Common myeloid progenitor, CD34-positive (primary cell): ENCODE data around the gene MSANTD3.
"Not testable (repeated sequence)": the region's sequence is repeated elsewhere in the genome, so short reads cannot be mapped to it uniquely, and the experiment has no call there.

Experiments
- CTCF ChIA-PET: fragments of 350-600 bp; sonication (Branson Sonifier 250); formaldehyde crosslinking; loops from one replicate; lab custom pipeline; 2021; ENCODE audit warnings: antibody characterized with exemption; lab: Charles Lee
- POLR2A ChIA-PET: fragments of 350-600 bp; sonication (Branson Sonifier 250); formaldehyde crosslinking; loops from one replicate; lab custom pipeline; 2021; ENCODE audit warnings: antibody characterized with exemption; lab: Charles Lee
- DNase-seq, 3 donors: peaks; one replicate each; pipeline versions ENCODE4 v3.0.0 to v3.0.0-alpha.2; 2013
- H3K27ac ChIP-seq, 2 experiments: 1 replicate in 1 of 2; 2 replicates in 1 of 2; pipeline ENCODE4 v1.7.0; 2013; ENCODE audit warnings: inconsistent platforms in 2 of 2, low read length in 2 of 2, mild to moderate bottlenecking in 2 of 2, low read depth in 1 of 2, moderate library complexity in 1 of 2; ENCODE audit not compliant: severe bottlenecking in 2 of 2, insufficient read depth in 1 of 2, poor library complexity in 1 of 2
- H3K27me3 ChIP-seq, 5 experiments: replicated peaks in 2 of 5; 1 replicate in 3 of 5; 2 replicates in 2 of 5; pipeline versions ENCODE4 v1.6.1 to v1.7.0; 2013; ENCODE audit warnings: low read length in 4 of 5, mild to moderate bottlenecking in 2 of 5, moderate library complexity in 2 of 5, inconsistent platforms in 1 of 5; ENCODE audit not compliant: insufficient read depth in 5 of 5, control insufficient read depth in 4 of 5
- H3K36me3 ChIP-seq, 4 experiments: 1 replicate in 2 of 4; 2 replicates in 2 of 4; pipeline versions ENCODE4 v1.6.1 to v1.7.0; 2013; ENCODE audit warnings: low read length in 3 of 4, control low read depth in 1 of 4, mild to moderate bottlenecking in 1 of 4; ENCODE audit not compliant: control insufficient read depth in 4 of 4, insufficient read depth in 4 of 4
- H3K4me1 ChIP-seq, 4 experiments: 1 replicate in 3 of 4; 2 replicates in 1 of 4; pipeline versions ENCODE4 v1.6.1 to v1.7.1; 2013; ENCODE audit warnings: low read length in 3 of 4, mild to moderate bottlenecking in 3 of 4, control low read depth in 1 of 4, inconsistent platforms in 1 of 4, moderate library complexity in 1 of 4; ENCODE audit not compliant: control insufficient read depth in 4 of 4, insufficient read depth in 4 of 4; ENCODE audit errors: control extremely low read depth in 1 of 4
- H3K4me3 ChIP-seq, 7 experiments: 1 replicate in 4 of 7; 2 replicates in 3 of 7; pipeline versions ENCODE4 v1.5.1 to v1.7.0; 2013; ENCODE audit warnings: mild to moderate bottlenecking in 7 of 7, low read length in 6 of 7, moderate library complexity in 6 of 7, inconsistent platforms in 2 of 7, low read depth in 2 of 7, control low read depth in 1 of 7; ENCODE audit not compliant: insufficient read depth in 4 of 7, control insufficient read depth in 1 of 7; ENCODE audit errors: extremely low read depth in 1 of 7
- H3K9me3 ChIP-seq, 5 experiments: 1 replicate in 4 of 5; 2 replicates in 1 of 5; pipeline versions ENCODE4 v1.6.1 to v1.7.1; 2013; ENCODE audit warnings: low read length in 4 of 5, mild to moderate bottlenecking in 2 of 5, inconsistent platforms in 1 of 5, low read depth in 1 of 5, moderate library complexity in 1 of 5; ENCODE audit not compliant: control insufficient read depth in 4 of 5, insufficient read depth in 2 of 5; ENCODE audit errors: control extremely low read depth in 1 of 5
- whole genome bisulfite sequencing: methylation state at CpG from one replicate; pipeline ENCODE4 v1.1.5; 2013; ENCODE audit not compliant: insufficient coverage; 5-methylcytosine and 5-hydroxymethylcytosine counted together

MSANTD3 gene

DNA sequence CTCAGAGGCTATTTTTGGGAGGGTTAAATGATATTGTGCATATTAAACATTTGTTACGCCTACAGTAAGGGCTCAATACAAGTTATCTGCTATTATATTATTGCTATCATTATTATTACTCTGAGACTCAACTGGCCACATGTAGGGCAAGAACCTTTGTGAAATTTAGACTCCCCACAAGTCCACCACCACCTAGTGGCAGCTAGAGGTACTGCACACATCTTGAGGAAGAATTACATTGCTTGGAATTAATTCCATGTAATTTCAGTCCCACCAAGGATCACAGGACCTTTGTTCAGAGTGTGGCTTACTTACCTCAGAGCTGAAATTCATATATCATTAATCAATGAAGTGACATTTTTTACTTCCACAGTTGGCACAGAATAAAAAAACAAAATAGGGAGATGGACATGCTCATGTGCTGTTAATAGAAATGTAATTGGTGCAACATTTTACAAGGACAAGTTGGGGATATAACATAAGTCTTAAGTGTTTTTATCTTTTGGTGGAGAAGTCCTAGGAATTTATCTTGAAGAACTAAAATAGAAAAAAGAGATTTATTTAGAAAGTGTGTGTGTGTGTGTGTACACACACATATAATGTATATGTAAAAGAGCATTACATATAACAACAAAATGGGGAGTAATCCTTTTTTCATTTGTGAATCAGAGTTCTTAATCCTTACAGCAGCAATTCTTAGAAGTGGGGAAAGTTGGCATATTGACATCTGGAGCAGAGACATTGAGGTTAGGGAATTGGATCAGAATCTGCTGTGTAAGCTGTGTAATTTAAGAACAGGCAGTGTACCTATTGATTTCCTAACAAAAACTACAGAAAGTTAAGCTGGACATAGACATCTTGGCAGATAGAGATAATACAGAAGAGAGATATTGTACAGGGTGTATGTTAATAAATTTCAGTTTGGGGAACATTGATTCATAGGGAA, 11.2 kb downstream of the MSANTD3 start:
- H3K4me1 ChIP-seq, result no peaks in the 10 kb centered on the region
- peaks cover 0 to 10% (median 8%) of the 10 kb centered on the region in 4 experiments for H3K36me3 ChIP-seq
- no peak overlapping the region for H3K27ac ChIP-seq
- H3K27me3 ChIP-seq, result no peaks in the 10 kb centered on the region
- no peaks in the 10 kb centered on the region for H3K9me3 ChIP-seq
- peak; percentile 72 to 81 (median 77) for DNase-seq
- ChIA-PET POLR2A (no interaction called here), CTCF (interaction anchor here (0.8 to 5.3 kb wide), 11 partner anchors 9 to 1216 kb away, joined by 3 to 34 read pairs (median 4); partner anchors contain the start of genes ALG2, MSANTD3 and SEC61B)
- no CpG with 5 or more reads among the region's 1 CpG for WGBS
- no peak overlapping the region for H3K4me3 ChIP-seq

- whole genome bisulfite sequencing, result 50% methylated on average over 2 of the region's 3 CpGs
- Histone ChIP-seq H3K27ac (no peak overlapping the region), H3K4me1 (peaks cover 0 to 12% (median 3%) of the 10 kb centered on the region in 4 experiments), H3K9me3 (no peaks in the 10 kb centered on the region), H3K4me3 (no peak overlapping the region), H3K27me3 (no peaks in the 10 kb centered on the region), H3K36me3 (peaks cover 2 to 13% (median 8%) of the 10 kb centered on the region in 4 experiments)
- no peak for DNase-seq
- ChIA-PET CTCF (interaction anchor here (1.5 to 5.3 kb wide), 3 partner anchors 9 to 116 kb away, joined by 3 to 34 read pairs (median 4); no protein-coding TSS in a partner anchor), POLR2A (no interaction called here)
Measured at GRCh38 chr9:100440071-100440470, 13.1 kb downstream of the MSANTD3 start.

DNA sequence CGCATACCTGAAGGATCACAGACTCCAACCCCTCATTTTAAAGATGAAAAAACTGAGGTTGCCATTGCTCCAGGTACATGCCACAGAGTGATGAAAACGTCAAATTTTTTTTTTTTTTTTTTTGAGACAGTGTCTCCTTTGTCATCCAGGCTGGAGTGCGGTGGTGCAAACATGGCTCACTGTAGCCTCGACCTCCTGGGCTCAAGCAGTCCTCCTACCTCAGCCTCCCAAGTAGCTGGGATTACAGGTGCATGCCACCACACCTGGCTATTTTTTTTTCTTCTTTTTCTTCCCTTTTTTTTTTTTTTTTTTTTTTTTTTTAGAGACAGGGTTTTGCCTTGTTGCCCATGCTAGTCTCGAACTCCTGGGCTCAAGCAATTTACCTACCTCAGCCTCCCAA, 13.5 kb downstream of the MSANTD3 start:
- CTCF ChIA-PET, result interaction anchor here (1.5 to 5.3 kb wide), 3 partner anchors 8 to 117 kb away, joined by 3 to 34 read pairs (median 4); no protein-coding TSS in a partner anchor
- H3K27ac ChIP-seq, POLR2A ChIA-PET, H3K4me3 ChIP-seq, H3K9me3 ChIP-seq, DNase-seq, H3K27me3 ChIP-seq: not testable (repeated sequence)
- Histone ChIP-seq H3K36me3 (peaks cover 2 to 13% (median 6%) of the 10 kb centered on the region in 4 experiments), H3K4me1 (peaks cover 0 to 12% (median 3%) of the 10 kb centered on the region in 4 experiments)
- WGBS, result 100% methylated on average over 2 of the region's 5 CpGs

- CTCF ChIA-PET, result interaction anchor here (0.6 to 1.4 kb wide), 4 partner anchors 10 to 62 kb away, joined by 3 read pairs; no protein-coding TSS in a partner anchor
- H3K27ac ChIP-seq, result no peak overlapping the region
- H3K9me3 ChIP-seq, result no peaks in the 10 kb centered on the region
- no peaks in the 10 kb centered on the region for H3K27me3 ChIP-seq
- peak in 1 of 3 donors; percentile 24 for DNase-seq
- peaks cover 0 to 12% (median 3%) of the 10 kb centered on the region in 4 experiments for H3K4me1 ChIP-seq
- H3K36me3 ChIP-seq, result peaks cover 2 to 20% (median 6%) of the 10 kb centered on the region in 4 experiments
- POLR2A ChIA-PET, result no interaction called here
- H3K4me3 ChIP-seq, result no peak overlapping the region
- WGBS, result 82% methylated on average over 16 of the region's 19 CpGs
Measured at GRCh38 chr9:100441911-100442361, 15.0 kb downstream of the MSANTD3 start.

DNA sequence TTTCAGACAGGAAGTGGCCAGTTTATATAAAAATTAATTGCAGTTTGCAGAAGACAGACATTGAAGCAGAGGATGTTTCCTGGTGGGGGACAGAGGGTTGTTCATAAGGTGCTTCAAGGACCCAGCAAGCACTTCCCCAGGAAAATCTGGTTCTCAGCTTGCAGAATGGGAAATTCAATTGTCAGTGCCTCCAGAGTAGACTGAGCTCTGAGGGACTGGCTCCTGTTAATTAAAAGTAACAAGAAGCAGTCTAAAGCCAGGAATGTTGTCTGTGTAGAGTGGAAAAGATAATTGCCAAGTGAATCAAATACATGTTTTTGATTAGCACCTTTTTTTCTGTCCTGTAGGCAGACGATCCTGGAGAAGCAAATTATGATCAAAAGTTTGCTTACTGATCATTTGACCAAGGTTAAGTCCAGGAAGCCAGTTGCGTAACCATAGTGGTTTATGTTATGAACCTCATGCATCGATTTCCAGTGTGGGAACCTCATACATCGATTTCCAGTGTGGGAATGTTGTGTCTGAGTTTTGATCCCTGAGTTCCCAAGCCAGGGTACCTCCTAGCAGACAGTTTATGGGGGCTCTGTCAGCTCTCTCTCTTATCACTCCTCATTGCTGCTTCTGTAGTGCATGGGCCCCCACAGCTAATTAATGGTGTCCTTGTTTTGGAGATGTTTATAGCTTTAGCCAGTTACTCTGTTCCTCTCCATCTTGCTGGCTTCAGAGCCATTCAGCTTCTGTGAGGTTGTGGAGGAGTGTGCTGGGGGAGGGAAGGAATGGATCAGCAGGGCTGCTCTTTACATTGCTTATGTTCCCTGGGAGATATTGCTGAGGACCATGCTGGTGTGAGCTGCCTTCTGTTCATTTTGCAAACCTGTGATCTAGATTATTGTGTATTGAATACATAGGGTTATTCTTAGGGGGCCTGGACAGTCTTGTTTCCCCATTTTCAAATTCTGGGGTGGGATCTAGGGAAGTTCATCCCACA, 17.1 kb downstream of the MSANTD3 start:
- CTCF ChIA-PET, result no interaction called here
- Histone ChIP-seq H3K36me3 (peaks cover 2 to 24% (median 9%) of the 10 kb centered on the region in 4 experiments), H3K4me3 (no peak overlapping the region), H3K4me1 (peaks cover 0 to 12% (median 3%) of the 10 kb centered on the region in 4 experiments), H3K27me3 (no peaks in the 10 kb centered on the region), H3K27ac (no peak overlapping the region), H3K9me3 (no peaks in the 10 kb centered on the region)
- WGBS, result 43% methylated on average over 3 of the region's 4 CpGs
- POLR2A ChIA-PET, result no interaction called here
- DNase-seq, result no peak

DNA sequence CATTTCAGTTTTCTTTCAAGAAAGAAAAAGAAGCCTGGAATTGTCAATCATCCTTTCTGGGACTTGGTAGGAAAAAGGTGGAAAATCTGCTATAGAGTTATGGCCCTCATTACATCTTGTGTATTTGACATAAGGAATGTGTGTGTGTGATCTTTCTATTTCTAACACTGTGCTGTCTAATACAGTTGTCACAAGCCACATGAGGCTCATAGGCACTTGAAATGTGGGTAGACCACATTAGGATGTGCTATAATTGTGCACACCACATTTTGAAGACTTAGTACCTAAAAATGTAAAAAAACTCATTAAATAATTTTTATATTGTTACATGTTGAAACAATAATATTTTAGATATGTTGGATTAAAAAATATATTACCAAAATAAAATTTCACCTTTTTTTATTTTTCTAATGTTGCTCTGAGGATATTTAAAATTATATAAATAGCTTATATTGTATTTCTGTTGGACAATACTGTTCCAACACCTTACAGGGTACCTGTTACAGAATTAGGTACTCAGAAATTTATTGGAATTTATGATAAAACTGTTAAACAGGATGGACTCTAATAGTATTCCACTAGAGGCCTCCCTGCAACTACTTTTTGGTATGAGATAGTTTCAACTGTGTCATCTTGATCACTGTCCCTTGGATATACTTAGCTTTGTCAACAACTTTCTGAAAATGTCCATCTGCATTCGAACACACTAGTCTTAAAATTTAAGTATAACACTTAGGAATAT, 18.4 kb downstream of the MSANTD3 start:
- H3K27me3 ChIP-seq, result no peaks in the 10 kb centered on the region
- ChIA-PET CTCF (interaction anchor here (1.9 to 6.9 kb wide), 2 partner anchors 7 to 11 kb away, joined by 6 to 34 read pairs; no protein-coding TSS in a partner anchor), POLR2A (no interaction called here)
- peak in 1 of 3 donors; percentile 16 for DNase-seq
- H3K27ac ChIP-seq, result no peak overlapping the region
- WGBS, result no CpG with 5 or more reads among the region's 1 CpG
- H3K9me3 ChIP-seq, result no peaks in the 10 kb centered on the region
- no peak overlapping the region for H3K4me3 ChIP-seq
- H3K36me3 ChIP-seq, result peaks cover 4 to 21% (median 9%) of the 10 kb centered on the region in 4 experiments
- H3K4me1 ChIP-seq, result peaks cover 0 to 12% (median 3%) of the 10 kb centered on the region in 4 experiments
